Measurements from ENCODE around the gene STRIT1.

DNA sequence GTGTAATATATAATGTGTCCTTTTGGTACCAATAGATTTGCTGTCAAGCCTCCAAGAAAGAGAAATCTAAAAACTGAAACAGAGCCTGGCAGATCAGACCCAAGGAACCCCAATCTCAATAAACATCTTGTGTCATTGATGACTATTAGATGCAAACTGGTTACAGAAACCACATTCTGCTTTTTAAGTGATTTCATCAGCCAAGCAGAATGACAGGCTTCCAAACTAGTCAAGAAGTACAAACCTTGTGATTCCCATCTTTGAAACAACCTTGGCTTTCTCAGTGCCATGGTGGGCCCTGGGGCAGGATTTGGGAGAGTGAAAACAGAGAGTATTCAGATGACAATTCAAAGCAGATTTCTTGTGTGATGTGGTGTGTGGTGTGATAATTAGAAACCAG, 45.6 kb upstream of the STRIT1 start:
- TF ChIP-seq CTCF (IDR thresholded peaks at IDR 0.05; ENCODE audit: insufficient read depth, low read depth, low read length) (no peak), EZH2 (IDR thresholded peaks at IDR 0.05; ENCODE audit: insufficient read depth, low read length) (no peak)

Measured in astrocyte (in vitro differentiated cells and primary cell).